ENCODE results near the gene FLRT2. TPM values are rescaled to one million over a fixed set of nuclear protein-coding genes. Genes with fewer than 3 reads are reported as not detected.

FLRT2 gene
- total and polyA plus RNA-seq, 10 of the 15 experiments (the other 5 are each of a cell fraction or from before 2014, with no cell fraction given), result 0.03 to 0.13 TPM; not detected in 8

DNA sequence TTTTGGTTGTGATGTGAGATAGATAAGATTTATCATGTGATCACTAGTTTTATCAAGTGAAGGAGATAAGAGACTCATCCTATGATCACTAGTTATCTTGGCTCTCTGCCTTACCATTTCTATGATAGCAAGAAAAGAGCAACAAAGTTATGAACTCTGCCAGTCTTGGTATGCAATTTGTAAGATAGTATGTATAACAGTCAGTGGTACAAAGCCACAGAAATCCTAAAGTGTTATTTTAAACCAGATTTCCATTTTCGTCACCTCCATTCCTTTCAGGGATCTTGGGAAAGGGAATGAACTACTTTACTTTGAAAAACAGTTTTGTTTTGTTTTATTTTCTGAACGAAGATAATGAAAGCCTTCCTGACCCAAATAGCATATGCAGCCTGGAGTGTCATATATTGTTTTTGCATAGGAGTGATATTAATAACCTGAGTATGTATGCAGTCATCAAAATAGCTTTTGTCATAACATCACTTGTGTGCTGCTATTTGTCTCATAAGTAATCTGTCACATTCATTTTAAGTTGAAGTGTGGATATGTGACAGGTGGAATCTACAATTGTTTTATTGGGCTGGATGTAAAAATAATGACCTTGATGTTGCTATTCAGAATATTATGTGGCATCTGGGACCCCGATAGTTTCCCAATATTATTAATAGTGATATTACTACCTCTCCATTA, 35.0 kb downstream of the FLRT2 start (continued):
- TF ChIP-seq, protein P1, sequence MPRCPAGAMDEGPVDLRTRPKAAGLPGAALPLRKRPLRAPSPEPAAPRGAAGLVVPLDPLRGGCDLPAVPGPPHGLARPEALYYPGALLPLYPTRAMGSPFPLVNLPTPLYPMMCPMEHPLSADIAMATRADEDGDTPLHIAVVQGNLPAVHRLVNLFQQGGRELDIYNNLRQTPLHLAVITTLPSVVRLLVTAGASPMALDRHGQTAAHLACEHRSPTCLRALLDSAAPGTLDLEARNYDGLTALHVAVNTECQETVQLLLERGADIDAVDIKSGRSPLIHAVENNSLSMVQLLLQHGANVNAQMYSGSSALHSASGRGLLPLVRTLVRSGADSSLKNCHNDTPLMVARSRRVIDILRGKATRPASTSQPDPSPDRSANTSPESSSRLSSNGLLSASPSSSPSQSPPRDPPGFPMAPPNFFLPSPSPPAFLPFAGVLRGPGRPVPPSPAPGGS (IDR thresholded peaks at IDR 0.05; ENCODE audit: borderline replicate concordance, insufficient read depth, low read depth, low read length, poor library complexity, severe bottlenecking), result no peak
- TF ChIP-seq TBL1XR1 (IDR thresholded peaks at IDR 0.05; ENCODE audit: low read depth, low read length) (no peak), HCFC1 (IDR thresholded peaks at IDR 0.05; ENCODE audit: low read length) (no peak)

DNA sequence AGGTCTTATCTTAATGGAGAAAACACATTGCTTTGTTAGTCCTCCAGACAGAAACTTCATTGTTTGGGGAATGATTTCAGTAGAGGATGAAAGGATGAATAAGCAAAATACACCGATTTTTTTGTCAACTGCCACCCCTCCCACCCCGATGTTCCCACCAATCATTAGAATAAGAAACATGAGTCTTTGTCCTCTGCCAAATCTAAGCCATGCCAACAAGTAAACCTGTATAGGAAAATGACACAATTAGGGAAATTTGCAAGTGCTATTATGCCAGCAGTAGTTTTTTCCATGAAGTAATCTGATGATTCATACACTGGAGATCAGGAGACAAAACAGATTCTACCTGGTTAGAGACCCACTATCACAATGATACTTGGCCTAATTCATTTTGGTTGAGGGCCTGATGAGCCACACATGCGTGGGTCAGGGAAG, 35.9 kb downstream of the FLRT2 start:
- H3K4me2 ChIP-seq (ENCODE audit: control insufficient read depth, insufficient read depth), result no peak overlapping the region

More for the DNA sequence above, 35.9 kb downstream of the FLRT2 start:
- Histone ChIP-seq H3K9me3 (replicated peaks; ENCODE audit: control insufficient read depth, insufficient read depth, low read length) (no peaks in the 10 kb centered on the region), H2AFZ (ENCODE audit: control insufficient read depth, low read depth, low read length) (no peak overlapping the region), H3K4me1 (ENCODE audit: control insufficient read depth, insufficient read depth, low read length) (no peaks in the 10 kb centered on the region), H3K9ac (ENCODE audit: control insufficient read depth, insufficient read depth, low read length) (no peak overlapping the region), H3K27me3 (replicated peaks in 1 of 2; ENCODE audit: control insufficient read depth in 2 of 2, insufficient read depth in 2 of 2, low read length in 1 of 2) (no peaks in the 10 kb centered on the region), H4K20me1 (ENCODE audit: control insufficient read depth, insufficient read depth) (no peaks in the 10 kb centered on the region), H3K27ac (ENCODE audit: control insufficient read depth, insufficient read depth) (no peak overlapping the region), H3K36me3 (ENCODE audit: control insufficient read depth in 2 of 2, insufficient read depth in 2 of 2, low read length in 1 of 2) (no peaks in the 10 kb centered on the region), H3K79me2 (ENCODE audit: control insufficient read depth, insufficient read depth, low read length) (no peaks in the 10 kb centered on the region), H3K4me3 (no peak overlapping the region)
- ChIA-PET SMC1A (ENCODE audit: uncharacterized antibody, unreplicated experiment) (no interaction called here), CTCF (no interaction called here), POLR2A (no interaction called here), RAD21 (ENCODE audit: unreplicated experiment) (no interaction called here)
- in situ Hi-C loops (cut with MboI), result no loop called here
- intact Hi-C loops (cut with micrococcal nuclease; ENCODE audit: unreplicated experiment), result no loop called here
- WGBS (ENCODE audit: insufficient coverage, insufficient replicate concordance, low lambda C conversion rate, missing lambda C conversion rate), result 6% methylated on average over 3 of the region's 3 CpGs
- ATAC-seq (no peak), DNase-seq (ENCODE audit: low read depth, low spot score) (no peak), FAIRE-seq (no peak)
- no peak for TF ChIP-seq BCL11A (IDR thresholded peaks at IDR 0.05; ENCODE audit: low read depth, low read length)
- TF ChIP-seq IKZF1 (conservative IDR thresholded peaks at IDR 0.05), result no peak
- no peak for TF ChIP-seq LARP7 (IDR thresholded peaks at IDR 0.05)
- no peak for TF ChIP-seq RAD51 (IDR thresholded peaks at IDR 0.05)
- TF ChIP-seq, protein P2, sequence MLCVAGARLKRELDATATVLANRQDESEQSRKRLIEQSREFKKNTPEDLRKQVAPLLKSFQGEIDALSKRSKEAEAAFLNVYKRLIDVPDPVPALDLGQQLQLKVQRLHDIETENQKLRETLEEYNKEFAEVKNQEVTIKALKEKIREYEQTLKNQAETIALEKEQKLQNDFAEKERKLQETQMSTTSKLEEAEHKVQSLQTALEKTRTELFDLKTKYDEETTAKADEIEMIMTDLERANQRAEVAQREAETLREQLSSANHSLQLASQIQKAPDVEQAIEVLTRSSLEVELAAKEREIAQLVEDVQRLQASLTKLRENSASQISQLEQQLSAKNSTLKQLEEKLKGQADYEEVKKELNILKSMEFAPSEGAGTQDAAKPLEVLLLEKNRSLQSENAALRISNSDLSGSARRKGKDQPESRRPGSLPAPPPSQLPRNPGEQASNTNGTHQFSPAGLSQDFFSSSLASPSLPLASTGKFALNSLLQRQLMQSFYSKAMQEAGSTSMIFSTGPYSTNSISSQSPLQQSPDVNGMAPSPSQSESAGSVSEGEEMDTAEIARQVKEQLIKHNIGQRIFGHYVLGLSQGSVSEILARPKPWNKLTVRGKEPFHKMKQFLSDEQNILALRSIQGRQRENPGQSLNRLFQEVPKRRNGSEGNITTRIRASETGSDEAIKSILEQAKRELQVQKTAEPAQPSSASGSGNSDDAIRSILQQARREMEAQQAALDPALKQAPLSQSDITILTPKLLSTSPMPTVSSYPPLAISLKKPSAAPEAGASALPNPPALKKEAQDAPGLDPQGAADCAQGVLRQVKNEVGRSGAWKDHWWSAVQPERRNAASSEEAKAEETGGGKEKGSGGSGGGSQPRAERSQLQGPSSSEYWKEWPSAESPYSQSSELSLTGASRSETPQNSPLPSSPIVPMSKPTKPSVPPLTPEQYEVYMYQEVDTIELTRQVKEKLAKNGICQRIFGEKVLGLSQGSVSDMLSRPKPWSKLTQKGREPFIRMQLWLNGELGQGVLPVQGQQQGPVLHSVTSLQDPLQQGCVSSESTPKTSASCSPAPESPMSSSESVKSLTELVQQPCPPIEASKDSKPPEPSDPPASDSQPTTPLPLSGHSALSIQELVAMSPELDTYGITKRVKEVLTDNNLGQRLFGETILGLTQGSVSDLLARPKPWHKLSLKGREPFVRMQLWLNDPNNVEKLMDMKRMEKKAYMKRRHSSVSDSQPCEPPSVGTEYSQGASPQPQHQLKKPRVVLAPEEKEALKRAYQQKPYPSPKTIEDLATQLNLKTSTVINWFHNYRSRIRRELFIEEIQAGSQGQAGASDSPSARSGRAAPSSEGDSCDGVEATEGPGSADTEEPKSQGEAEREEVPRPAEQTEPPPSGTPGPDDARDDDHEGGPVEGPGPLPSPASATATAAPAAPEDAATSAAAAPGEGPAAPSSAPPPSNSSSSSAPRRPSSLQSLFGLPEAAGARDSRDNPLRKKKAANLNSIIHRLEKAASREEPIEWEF (IDR thresholded peaks at IDR 0.05; ENCODE audit: insufficient replicate concordance, low read depth, low read length), result no peak
- no peak for TF ChIP-seq RELA (IDR thresholded peaks at IDR 0.05; ENCODE audit: borderline replicate concordance, partially characterized antibody)
- TF ChIP-seq YBX1 (IDR thresholded peaks at IDR 0.05), result no peak
- TF ChIP-seq ESRRA (IDR thresholded peaks at IDR 0.05; ENCODE audit: low read length), result no peak
- no peak for TF ChIP-seq MXI1 (IDR thresholded peaks at IDR 0.05; ENCODE audit: low read depth, low read length)
- no peak for TF ChIP-seq HDGF (IDR thresholded peaks at IDR 0.05)
- no TSS peak for BruUV-seq (replicated peaks)

All from GM12878 (cell line).